ENCODE measurements around the gene DDX31.

The DDX31 gene

GRCh38 chr9:132594412-132594811 lies 75.4 kb downstream of the DDX31 start:
- DNase-seq (ENCODE audit: low spot score): no peak

GRCh38 chr9:132592451-132592850 lies 77.3 kb downstream of the DDX31 start:
- DNase-seq (ENCODE audit: low spot score): no peak

GRCh38 chr9:132591751-132592314 lies 78.0 kb downstream of the DDX31 start:
- DNase-seq (ENCODE audit: low spot score): no peak

GRCh38 chr9:132591244-132591643 lies 78.5 kb downstream of the DDX31 start:
- no peak for DNase-seq (ENCODE audit: low spot score)

- no peak for DNase-seq (ENCODE audit: low spot score)
Observed at GRCh38 chr9:132590318-132591182, 79.2 kb downstream of the DDX31 start.

- no peak for DNase-seq (ENCODE audit: low spot score)
Observed at GRCh38 chr9:132590037-132590317, 79.8 kb downstream of the DDX31 start.

GRCh38 chr9:132589148-132590036 lies 80.4 kb downstream of the DDX31 start:
- no peak for DNase-seq (ENCODE audit: low spot score)

GRCh38 chr9:132588501-132589147 lies 81.2 kb downstream of the DDX31 start:
- no peak for DNase-seq (ENCODE audit: low spot score)

- DNase-seq (ENCODE audit: low spot score): no peak
Observed at GRCh38 chr9:132588098-132588497, 81.7 kb downstream of the DDX31 start.

- no peak for DNase-seq (ENCODE audit: low spot score)
Observed at GRCh38 chr9:132587592-132587955, 82.2 kb downstream of the DDX31 start.

GRCh38 chr9:132586830-132587591 lies 82.8 kb downstream of the DDX31 start:
- DNase-seq (ENCODE audit: low spot score): no peak

- DNase-seq (ENCODE audit: low spot score): no peak
Observed at GRCh38 chr9:132585954-132586829, 83.6 kb downstream of the DDX31 start.

GRCh38 chr9:132584601-132585560 lies 84.9 kb downstream of the DDX31 start:
- DNase-seq (ENCODE audit: low spot score): no peak

GRCh38 chr9:132583584-132584304 lies 86.0 kb downstream of the DDX31 start:
- DNase-seq (ENCODE audit: low spot score): no peak

GRCh38 chr9:132582786-132583583 lies 86.8 kb downstream of the DDX31 start:
- DNase-seq (ENCODE audit: low spot score): no peak

GRCh38 chr9:132582276-132582785 lies 87.5 kb downstream of the DDX31 start, which contains the start of gene BARHL1:
Gene BARHL1, plus strand, starts transcription at chr9:132582606. Its CDS starts 192 bp downstream, at chr9:132582798.
- no peak for DNase-seq (ENCODE audit: low spot score)

GRCh38 chr9:132579427-132579798 lies 90.4 kb downstream of the DDX31 start:
- DNase-seq (ENCODE audit: low spot score): no peak

Data from pons (tissue), 1 donor.